Activated CD8-positive, alpha-beta memory T cell treated with anti-CD3 and anti-CD28 coated beads for 36 hours (primary cell): ENCODE data around the gene JPH4. TPM values are rescaled to one million over a fixed set of nuclear protein-coding genes. Genes with fewer than 3 reads are reported as not detected.

Experiments
- CTCF ChIA-PET: fragments of 350-600 bp; sonication (Branson Sonifier 250); formaldehyde crosslinking; loops from one replicate; lab custom pipeline; 2021; ENCODE audit warnings: antibody characterized with exemption; lab: Charles Lee
- POLR2A ChIA-PET: fragments of 350-600 bp; sonication (Branson Sonifier 250); formaldehyde crosslinking; loops from one replicate; lab custom pipeline; 2021; ENCODE audit warnings: antibody characterized with exemption; lab: Charles Lee
- total RNA-seq, 2 experiments: library from RNA; stranded (reverse); gene quantifications; one replicate each; pipeline ENCODE4 v1.2.3, GENCODE V29; 2021

Gene JPH4
- total RNA-seq, 2 experiments from 2014 or later = 0.52 to 0.65 TPM

DNA sequence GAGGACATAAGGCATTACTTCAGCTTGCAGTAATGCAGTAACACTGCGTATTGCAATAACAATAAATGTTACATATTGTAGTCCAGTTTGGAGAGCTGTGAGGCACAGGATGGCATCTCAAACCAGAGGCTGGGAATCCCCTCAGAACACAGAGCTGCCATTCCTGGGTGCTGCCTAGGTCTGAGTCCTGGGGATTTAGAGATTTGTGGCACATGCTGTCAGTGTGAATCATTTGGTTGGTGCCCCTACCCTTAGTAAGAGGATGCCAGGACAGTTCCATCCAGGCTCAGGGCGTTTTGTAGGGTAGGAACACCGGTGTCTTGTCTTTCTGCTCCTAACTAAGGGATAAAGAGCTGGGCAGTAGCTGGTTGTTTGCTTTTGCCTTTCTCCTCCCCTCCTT, 49.6 kb downstream of the JPH4 start:
- POLR2A ChIA-PET = no interaction called here
- CTCF ChIA-PET = interaction anchor here (0.5 to 1.1 kb wide), 3 partner anchors 11 to 202 kb away, joined by 3 read pairs; no protein-coding TSS in a partner anchor

DNA sequence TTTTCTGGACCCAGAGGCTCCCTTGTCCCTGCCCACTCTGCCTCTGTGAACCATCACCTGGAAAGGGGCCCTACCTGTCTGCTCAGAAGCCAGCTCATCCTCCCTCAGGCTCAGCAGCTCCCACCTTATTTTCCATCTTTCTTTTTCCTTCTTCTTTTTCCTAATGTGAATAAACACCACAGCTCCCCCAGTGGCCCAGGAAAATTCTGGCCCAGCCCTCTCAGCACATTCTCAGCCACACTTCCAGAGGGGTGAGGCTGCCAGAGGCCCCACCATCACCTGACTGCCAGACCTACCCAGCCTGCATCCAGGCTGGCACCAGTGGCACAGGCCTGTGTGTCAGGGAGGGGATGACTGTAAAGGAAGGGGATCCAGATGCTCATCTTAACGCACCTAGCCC, 50.0 kb downstream of the JPH4 start:
- ChIA-PET POLR2A (no interaction called here), CTCF (interaction anchor here (0.6 to 1.1 kb wide), 2 partner anchors 12 to 201 kb away, joined by 3 read pairs; no protein-coding TSS in a partner anchor)

DNA sequence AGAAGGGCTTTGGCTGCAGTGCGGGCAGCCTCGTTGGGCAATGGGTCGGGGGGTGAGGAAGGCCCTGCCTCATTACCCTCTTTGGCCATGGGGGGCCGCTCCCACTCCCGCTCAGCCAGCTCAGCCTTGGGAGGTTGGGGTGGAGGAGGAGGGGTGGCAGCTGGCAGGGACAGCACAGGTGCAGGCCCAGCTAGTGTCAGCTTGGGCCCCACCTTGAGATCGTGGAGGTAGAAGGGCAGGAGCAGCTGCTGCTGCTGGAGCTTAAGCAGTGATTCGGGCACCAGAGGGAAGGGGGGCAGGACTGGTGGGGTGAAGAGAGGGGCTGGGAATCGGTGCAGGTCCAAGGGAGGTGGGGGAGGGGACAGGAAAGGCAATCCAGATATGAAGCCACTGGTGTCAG, 53.0 kb downstream of the JPH4 start:
- POLR2A ChIA-PET = no interaction called here
- CTCF ChIA-PET = no interaction called here

DNA sequence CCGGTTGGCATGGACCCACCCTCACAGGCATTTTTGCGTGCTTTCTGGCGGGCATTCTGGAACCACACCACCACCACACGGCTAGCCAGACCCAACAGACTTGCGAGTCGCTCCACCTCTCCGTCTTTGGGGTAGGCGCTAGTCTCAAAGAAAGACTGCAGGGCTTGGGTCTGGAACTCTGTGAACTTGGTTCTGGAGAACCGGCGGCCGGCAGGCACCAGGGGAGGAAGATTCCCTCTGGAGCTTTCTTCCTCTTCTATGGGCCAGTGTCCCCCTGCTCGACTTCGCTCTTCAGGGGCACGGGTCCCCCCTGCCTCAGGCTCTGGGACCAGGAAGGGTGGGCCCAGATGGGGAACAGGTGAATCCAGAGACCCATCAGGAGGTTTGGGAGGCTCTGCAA, 53.6 kb downstream of the JPH4 start:
- POLR2A ChIA-PET = no interaction called here
- CTCF ChIA-PET = no interaction called here

DNA sequence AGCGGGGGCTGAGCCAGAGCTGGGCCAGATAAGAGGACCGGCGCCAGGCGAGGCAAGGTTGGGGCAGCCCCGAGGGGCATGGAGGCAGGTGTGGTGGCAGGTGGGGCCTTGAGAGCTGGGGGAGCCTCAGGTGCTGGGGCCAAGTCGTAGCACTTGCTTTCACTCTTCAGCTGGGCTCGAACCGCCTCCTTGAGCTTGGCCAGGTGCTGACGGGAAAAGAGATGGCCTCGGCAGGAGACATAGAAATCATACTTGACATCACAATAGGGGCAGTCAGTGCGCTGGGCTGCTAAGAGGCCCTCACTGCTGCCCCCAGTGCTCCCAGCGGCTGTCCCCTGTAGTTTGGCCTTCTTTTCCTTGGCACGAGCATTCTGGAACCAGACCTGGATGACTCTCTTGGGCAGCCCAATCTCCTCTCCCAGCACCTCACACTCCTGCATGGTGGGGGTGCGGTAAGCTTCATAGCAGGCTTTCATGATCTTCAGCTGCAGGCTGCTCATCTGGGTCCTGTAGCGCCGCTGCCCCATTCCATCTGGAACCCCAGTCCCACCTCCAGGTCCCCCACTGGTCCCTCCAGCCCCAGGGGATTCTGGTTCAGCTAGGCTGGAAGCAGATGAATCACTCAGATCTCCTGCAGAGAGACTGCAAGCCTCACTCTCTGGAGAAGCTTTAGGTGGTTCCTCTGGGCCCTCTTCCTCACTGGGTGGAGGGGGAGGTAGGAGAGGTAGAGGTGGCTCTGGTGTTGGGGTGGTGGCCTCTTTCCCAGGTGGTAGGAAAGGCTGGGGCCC, 55.2 kb downstream of the JPH4 start:
- CTCF ChIA-PET = interaction anchor here (1.2 to 1.4 kb wide), 2 partner anchors 16 to 36 kb away, joined by 4 read pairs; no protein-coding TSS in a partner anchor
- POLR2A ChIA-PET = no interaction called here

DNA sequence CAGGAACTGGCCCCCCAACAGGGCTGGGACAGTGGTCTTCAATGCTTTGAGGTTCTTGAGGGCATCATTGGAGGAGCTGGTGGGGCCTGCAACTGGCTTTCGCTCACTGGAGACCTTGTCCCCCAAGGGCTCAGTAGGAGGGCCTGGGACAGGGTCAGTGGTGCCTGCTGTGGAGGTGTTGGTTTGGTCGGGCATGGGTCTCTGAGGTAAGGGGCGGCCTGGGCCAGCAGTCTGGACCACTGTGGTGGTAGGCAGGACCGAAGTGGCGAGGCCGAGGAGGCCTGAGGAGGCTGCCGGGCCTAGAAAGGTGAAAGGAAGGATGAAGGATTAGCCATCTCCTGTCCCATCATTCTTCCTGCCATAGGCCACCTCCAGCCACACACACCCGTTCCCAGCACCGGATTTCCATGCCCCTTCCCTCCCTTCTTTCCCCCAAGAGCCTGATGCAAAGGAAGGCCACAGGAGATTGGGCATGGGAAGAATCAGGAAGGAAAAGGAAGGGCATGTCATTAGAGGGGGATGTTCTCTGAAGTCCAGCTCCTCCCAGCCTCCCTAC, 55.9 kb downstream of the JPH4 start:
- ChIA-PET CTCF (interaction anchor here (1.4 kb wide), 1 partner anchor 16 kb away, joined by 4 read pairs; no protein-coding TSS in a partner anchor), POLR2A (no interaction called here)

DNA sequence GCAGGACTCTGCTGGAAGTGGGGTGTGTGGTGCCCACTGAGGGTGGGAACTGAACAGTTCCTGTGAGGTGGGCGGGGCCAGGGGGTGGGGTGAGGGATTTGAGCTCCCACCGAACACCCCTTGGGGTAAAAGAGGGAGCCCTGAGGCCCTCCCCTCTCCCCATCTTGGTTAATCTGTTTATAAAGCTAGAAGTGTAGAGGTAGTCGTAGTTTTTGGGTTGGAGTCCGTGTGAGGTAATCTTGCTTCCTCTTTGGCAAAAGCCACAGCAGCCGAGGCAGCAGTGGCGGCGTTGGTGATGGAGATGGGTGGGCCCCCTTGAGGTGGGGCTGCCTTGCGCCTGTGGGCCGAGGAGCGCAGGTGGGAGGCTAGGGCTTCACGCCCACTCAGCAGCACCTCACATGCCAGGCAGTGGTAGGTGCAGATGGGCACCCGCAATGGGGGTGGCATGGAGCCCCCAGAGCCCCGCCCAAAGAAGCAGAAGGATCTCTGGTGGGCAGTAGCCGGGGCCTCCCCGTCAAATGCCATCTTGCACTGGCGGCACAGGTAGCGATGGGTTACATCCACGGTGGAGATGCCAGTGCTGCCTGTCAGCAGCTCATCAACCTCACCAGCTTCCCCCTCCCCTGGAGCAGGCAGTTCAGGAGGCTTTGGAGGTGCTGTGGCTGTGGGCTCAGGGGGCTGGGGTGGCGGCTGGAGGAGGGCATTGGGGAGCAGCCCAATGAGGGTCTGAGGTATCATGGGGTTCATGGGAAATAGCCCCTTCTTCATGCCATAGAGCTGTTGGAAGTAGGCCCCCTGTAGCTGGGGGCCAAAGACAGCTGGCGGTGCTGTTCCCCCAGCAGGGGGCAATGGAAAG, 56.6 kb downstream of the JPH4 start:
- ChIA-PET CTCF (interaction anchor here (1.4 kb wide), 2 partner anchors 17 to 18 kb away, joined by 4 read pairs; no protein-coding TSS in a partner anchor), POLR2A (no interaction called here)

DNA sequence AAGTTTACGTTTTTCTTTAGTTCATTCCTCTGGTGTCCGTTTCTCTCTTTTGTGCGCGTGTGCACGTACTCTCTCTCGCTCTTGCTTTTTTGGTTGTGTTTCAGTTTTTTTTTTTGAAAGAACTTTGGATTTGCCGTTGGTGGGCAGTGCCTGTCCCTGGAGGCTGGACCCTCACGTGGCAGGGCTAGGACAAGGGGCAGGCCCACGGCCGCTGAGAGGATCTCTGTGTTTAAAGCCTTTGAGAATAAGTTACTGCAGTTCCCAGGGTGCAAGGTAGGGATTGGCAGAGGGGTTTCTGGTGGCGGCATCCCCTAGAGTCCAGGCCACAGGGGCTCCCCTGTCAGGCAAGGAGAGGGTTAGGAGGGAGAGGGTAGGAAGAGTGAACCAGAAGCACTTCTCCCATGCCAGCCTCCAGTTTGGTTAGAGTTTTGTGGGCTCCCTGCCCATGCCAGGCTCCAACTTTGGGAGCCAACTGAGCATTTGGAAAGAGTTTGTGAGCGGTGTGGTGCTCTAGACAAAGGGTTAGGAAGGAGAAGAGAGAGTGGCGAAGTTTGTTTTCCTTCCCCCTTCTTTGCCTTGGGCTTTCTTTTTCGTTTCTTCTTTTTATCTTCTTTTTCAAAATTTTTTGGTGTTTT, 57.6 kb downstream of the JPH4 start:
- POLR2A ChIA-PET = no interaction called here
- CTCF ChIA-PET = interaction anchor here (1.4 kb wide), 1 partner anchor 19 kb away, joined by 4 read pairs; no protein-coding TSS in a partner anchor

DNA sequence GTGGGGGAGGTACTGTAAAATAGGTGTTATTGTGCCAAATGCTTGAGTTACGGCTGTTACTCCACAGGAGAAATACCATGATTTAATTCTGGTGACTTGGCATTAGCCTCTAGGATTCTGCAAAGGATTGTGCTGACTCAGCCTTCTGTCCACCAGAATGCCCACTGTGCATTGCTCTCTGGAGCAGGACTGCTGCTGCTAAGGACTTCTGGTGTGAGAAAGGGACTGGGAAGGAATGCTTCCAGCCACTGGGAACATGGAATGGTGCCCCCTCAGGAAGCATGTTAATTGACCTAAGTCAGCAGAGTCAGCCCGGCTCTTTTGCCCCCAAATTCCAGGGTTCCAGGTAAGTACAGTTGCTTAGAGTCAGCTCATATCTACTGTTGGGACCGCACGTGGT, 59.9 kb downstream of the JPH4 start:
- ChIA-PET POLR2A (no interaction called here), CTCF (no interaction called here)

Other genes with a start within 250 kb of the JPH4 start
- 1 to 10 TPM; 2.0 to 2.1 TPM for gene SLC22A17, start 225.9 kb downstream of the JPH4 start, total RNA-seq
- not detected for gene EFS, start 213.6 kb downstream of the JPH4 start, total RNA-seq
- gene IL25, start 206.0 kb downstream of the JPH4 start, total RNA-seq = not detected
- not detected for gene CMTM5, start 201.7 kb downstream of the JPH4 start, total RNA-seq
- gene MYH6, start 170.5 kb downstream of the JPH4 start, total RNA-seq = not detected
- gene MYH7, start 143.1 kb downstream of the JPH4 start, total RNA-seq = not detected
- 10 to 100 TPM; 71.0 to 74.1 TPM for gene NGDN, start 109.1 kb downstream of the JPH4 start, total RNA-seq
- 1 to 10 TPM in 1 of 2 experiments, under 1 TPM in 1; 0.97 to 1.3 TPM for gene ZFHX2, start 27.0 kb downstream of the JPH4 start, total RNA-seq
- gene THTPA, start 22.5 kb downstream of the JPH4 start, total RNA-seq = 10 to 100 TPM; 11.3 to 13.1 TPM
- gene AP1G2, start 11.0 kb downstream of the JPH4 start, total RNA-seq = 100 to 1,000 TPM; 135 to 136 TPM
- 1 to 10 TPM; 3.0 to 3.5 TPM for gene DHRS2, start 57.6 kb upstream of the JPH4 start, total RNA-seq